HEK293 (cell line): Measurements from ENCODE around the gene CXCL3.

Experiments used
- CTCF ChIA-PET: fragments of 350-600 bp; formaldehyde crosslinking; extraction: SDS; loops from one replicate; lab custom pipeline; 2021; ENCODE audit warnings: antibody characterized with exemption; lab: Yijun Ruan, JAX
- POLR2A ChIA-PET: fragments of 300-600 bp; formaldehyde crosslinking; extraction: SDS; loops from one replicate; lab custom pipeline; 2020; ENCODE audit warnings: antibody characterized with exemption, inconsistent platforms; lab: Yijun Ruan, JAX
- H3K27ac ChIP-seq: fragments of 200-500 bp; sonication (Bioruptor generic); 2 replicates; pipeline ENCODE4 v1.5.1; 2014; ENCODE audit warnings: low read depth, low read length, control low read depth, inconsistent platforms; ENCODE audit errors: extremely low read depth
- H3K36me3 ChIP-seq, 2 experiments: fragments of 200-500 bp in 1 of 2; sonication (Bioruptor generic) in 1 of 2; 1 replicate in 1 of 2; 2 replicates in 1 of 2; pipeline ENCODE4 v1.5.1; 2014 to 2017; ENCODE audit warnings: inconsistent platforms in 2 of 2, low read length in 2 of 2; ENCODE audit not compliant: control insufficient read depth in 2 of 2, insufficient read depth in 1 of 2
- H3K4me1 ChIP-seq: fragments of 200-500 bp; sonication (Bioruptor generic); 2 replicates; pipeline ENCODE4 v1.5.1; 2014; ENCODE audit warnings: mild to moderate bottlenecking, low read length, inconsistent platforms; ENCODE audit not compliant: control insufficient read depth, insufficient read depth
- H3K4me3 ChIP-seq: 2 replicates; pipeline ENCODE4 v1.5.1; 2011; ENCODE audit warnings: low read depth, mild to moderate bottlenecking, control low read depth, low read length, moderate library complexity
- H3K9me3 ChIP-seq: fragments of 200-500 bp; sonication (Bioruptor generic); 2 replicates; pipeline ENCODE4 v1.5.1; 2014; ENCODE audit warnings: low read depth, low read length, inconsistent platforms; ENCODE audit not compliant: control insufficient read depth, insufficient read depth
- BCL11A ChIP-seq: fragments of 450-650 bp; formaldehyde crosslinking; IDR thresholded peaks from 2 replicates; pipeline ENCODE4 v1.5.1; 2016; ENCODE audit warnings: low read depth, missing biosample characterization, missing genetic modification characterization
- EGR2 ChIP-seq: fragments of 450-650 bp; formaldehyde crosslinking; IDR thresholded peaks from 2 replicates; pipeline ENCODE4 v1.5.1; 2016; ENCODE audit warnings: low read depth, missing biosample characterization, missing genetic modification characterization
- HIC1 ChIP-seq: fragments of 450-650 bp; formaldehyde crosslinking; IDR thresholded peaks from 2 replicates; pipeline ENCODE4 v1.5.1; 2016; ENCODE audit warnings: missing biosample characterization, missing genetic modification characterization
- TCF7L2 ChIP-seq: IDR thresholded peaks from 2 replicates; pipeline ENCODE4 v1.6.1; 2011; ENCODE audit warnings: low read depth, mild to moderate bottlenecking, inconsistent platforms, low read length, moderate library complexity, borderline replicate concordance
- TSHZ1 ChIP-seq: fragments of 450-650 bp; formaldehyde crosslinking; IDR thresholded peaks from 2 replicates; pipeline ENCODE4 v1.5.1; 2016; ENCODE audit warnings: missing biosample characterization, missing genetic modification characterization, borderline replicate concordance
- ZBTB44 ChIP-seq: fragments of 450-650 bp; IDR thresholded peaks from 2 replicates; pipeline ENCODE4 v1.5.1; 2018; ENCODE audit warnings: missing biosample characterization, mild to moderate bottlenecking, missing genetic modification characterization
- ZEB2 ChIP-seq: fragments of 450-650 bp; formaldehyde crosslinking; IDR thresholded peaks from 2 replicates; pipeline ENCODE4 v1.5.1; 2016; ENCODE audit warnings: missing biosample characterization, missing genetic modification characterization
- ZFHX2 ChIP-seq: fragments of 450-650 bp; formaldehyde crosslinking; conservative IDR thresholded peaks from 2 replicates; pipeline ENCODE4 v1.5.1; 2016; ENCODE audit warnings: missing biosample characterization, missing genetic modification characterization
- ZNF202 ChIP-seq: fragments of 450-650 bp; formaldehyde crosslinking; IDR thresholded peaks from 2 replicates; pipeline ENCODE4 v1.5.1; 2016; ENCODE audit warnings: missing biosample characterization, missing genetic modification characterization, borderline replicate concordance
- ZNF248 ChIP-seq: fragments of 450-650 bp; formaldehyde crosslinking; IDR thresholded peaks from 2 replicates; pipeline ENCODE4 v1.5.1; 2017; ENCODE audit warnings: missing biosample characterization, missing genetic modification characterization
- ZNF366 ChIP-seq: fragments of 450-650 bp; formaldehyde crosslinking; conservative IDR thresholded peaks from 2 replicates; pipeline ENCODE4 v1.5.1; 2016; ENCODE audit warnings: missing biosample characterization, missing genetic modification characterization
- ZNF571 ChIP-seq: fragments of 450-650 bp; formaldehyde crosslinking; IDR thresholded peaks from 2 replicates; pipeline ENCODE4 v1.5.0; 2017; ENCODE audit warnings: missing biosample characterization, missing genetic modification characterization
- ZNF600 ChIP-seq: fragments of 450-650 bp; formaldehyde crosslinking; IDR thresholded peaks from 2 replicates; pipeline ENCODE4 v1.5.1; 2016; ENCODE audit warnings: missing biosample characterization, missing genetic modification characterization
- ZNF747 ChIP-seq: fragments of 450-650 bp; formaldehyde crosslinking; IDR thresholded peaks from 2 replicates; pipeline ENCODE4 v1.5.1; 2016; ENCODE audit warnings: missing biosample characterization, missing genetic modification characterization
- ZNF76 ChIP-seq: fragments of 450-650 bp; formaldehyde crosslinking; IDR thresholded peaks from 2 replicates; pipeline ENCODE4; 2016; ENCODE audit warnings: low read depth, missing biosample characterization, missing genetic modification characterization, borderline replicate concordance
- TF ChIP-seq, protein P1 (sequence below): fragments of 450-650 bp; formaldehyde crosslinking; IDR thresholded peaks from 2 replicates; pipeline ENCODE4 v1.5.1; 2016; ENCODE audit warnings: missing biosample characterization, missing genetic modification characterization
- TF ChIP-seq, protein P2 (sequence below): fragments of 450-650 bp; formaldehyde crosslinking; IDR thresholded peaks from 2 replicates; pipeline ENCODE4 v1.5.1; 2016; ENCODE audit warnings: missing biosample characterization, missing genetic modification characterization

Gene CXCL3

DNA sequence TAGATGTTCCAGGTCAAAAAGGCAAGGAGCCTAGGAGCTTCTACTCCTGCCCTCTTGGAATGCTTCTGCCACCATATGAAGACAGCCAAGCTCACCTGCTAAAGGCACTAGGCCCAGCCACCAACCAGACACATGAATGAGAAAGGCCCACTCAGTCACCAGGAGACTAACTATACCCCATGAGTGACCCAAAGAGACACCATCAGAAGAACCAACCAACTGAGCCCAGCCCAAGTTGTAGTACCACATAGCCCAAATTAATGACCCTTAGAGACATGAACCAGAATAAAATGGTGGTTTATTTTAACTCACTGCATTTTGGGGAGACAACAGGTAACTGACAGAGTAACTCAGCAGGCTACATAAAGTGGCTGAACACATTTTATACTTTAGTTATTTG is 22.9 kb upstream of the CXCL3 start:
- ChIA-PET POLR2A (no interaction called here), CTCF (interaction anchor here (0.5 kb wide), 1 partner anchor 24 kb away, joined by 3 read pairs; no protein-coding TSS in a partner anchor)
- Histone ChIP-seq H3K9me3 (no peaks in the 10 kb centered on the region), H3K4me3 (no peak overlapping the region), H3K4me1 (no peaks in the 10 kb centered on the region), H3K27ac (no peak overlapping the region), H3K36me3 (no peaks in the 10 kb centered on the region)
- TF ChIP-seq ZNF76 (tag by site-specific recombination) (no peak), ZNF571 (no peak), TCF7L2 (no peak), ZBTB44 (no peak), ZNF248 (tag by site-specific recombination) (no peak), ZNF747 (no peak), ZNF600 (no peak), ZNF202 (tag by site-specific recombination) (no peak)
- TF ChIP-seq, protein P1, sequence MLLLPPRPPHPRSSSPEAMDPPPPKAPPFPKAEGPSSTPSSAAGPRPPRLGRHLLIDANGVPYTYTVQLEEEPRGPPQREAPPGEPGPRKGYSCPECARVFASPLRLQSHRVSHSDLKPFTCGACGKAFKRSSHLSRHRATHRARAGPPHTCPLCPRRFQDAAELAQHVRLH (tag by site-specific recombination): no peak
- TF ChIP-seq, protein P2, sequence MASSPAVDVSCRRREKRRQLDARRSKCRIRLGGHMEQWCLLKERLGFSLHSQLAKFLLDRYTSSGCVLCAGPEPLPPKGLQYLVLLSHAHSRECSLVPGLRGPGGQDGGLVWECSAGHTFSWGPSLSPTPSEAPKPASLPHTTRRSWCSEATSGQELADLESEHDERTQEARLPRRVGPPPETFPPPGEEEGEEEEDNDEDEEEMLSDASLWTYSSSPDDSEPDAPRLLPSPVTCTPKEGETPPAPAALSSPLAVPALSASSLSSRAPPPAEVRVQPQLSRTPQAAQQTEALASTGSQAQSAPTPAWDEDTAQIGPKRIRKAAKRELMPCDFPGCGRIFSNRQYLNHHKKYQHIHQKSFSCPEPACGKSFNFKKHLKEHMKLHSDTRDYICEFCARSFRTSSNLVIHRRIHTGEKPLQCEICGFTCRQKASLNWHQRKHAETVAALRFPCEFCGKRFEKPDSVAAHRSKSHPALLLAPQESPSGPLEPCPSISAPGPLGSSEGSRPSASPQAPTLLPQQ (tag by site-specific recombination): no peak

GRCh38 chr4:74059161-74059829 is 20.8 kb upstream of the CXCL3 start:
- no peaks in the 10 kb centered on the region for H3K36me3 ChIP-seq
- no peak overlapping the region for H3K4me3 ChIP-seq
- H3K9me3 ChIP-seq: no peaks in the 10 kb centered on the region
- ChIA-PET POLR2A (no interaction called here), CTCF (no interaction called here)
- TF ChIP-seq EGR2 (tag by site-specific recombination): peak; percentile 84
- no peak for TF ChIP-seq ZNF571
- TF ChIP-seq ZEB2: no peak
- TF ChIP-seq ZFHX2 (tag by site-specific recombination): peak; percentile 78
- TF ChIP-seq HIC1 (tag by site-specific recombination): no peak
- no peak for TF ChIP-seq BCL11A
- no peaks in the 10 kb centered on the region; the same call in 1 of the 2 replicates for H3K4me1 ChIP-seq
- no peak overlapping the region for H3K27ac ChIP-seq

DNA sequence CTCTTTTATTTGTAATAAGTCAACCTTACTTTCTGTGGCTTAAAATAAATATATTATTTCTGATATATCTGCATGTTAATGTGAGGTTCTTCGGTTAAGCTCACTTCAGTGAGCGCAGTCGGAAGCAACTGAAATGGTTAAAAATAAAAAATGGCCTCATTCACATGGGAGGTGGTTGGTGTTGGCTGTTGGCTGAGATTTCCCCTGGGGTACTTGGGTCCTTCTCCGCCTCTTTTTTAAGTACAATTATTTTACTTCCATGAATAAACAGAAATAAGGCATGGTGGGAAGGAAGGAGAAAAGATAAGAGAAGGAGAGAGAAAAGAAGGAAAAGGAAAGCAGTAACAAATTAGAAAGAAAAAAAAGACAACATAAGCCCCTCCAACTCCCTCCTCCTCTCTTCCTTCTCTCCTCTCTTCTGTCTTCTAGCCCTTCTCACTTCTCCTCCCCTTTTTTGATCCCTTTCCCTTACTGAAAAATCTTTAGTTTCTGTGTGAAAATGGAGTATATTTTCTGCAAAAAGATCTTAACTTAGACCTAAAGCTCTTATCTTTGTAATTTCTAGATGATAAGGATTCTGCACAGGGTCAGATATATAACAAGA is 19.7 kb upstream of the CXCL3 start:
- H3K4me3 ChIP-seq: no peak overlapping the region
- no peaks in the 10 kb centered on the region for H3K9me3 ChIP-seq
- POLR2A ChIA-PET: no interaction called here
- H3K4me1 ChIP-seq: no peaks in the 10 kb centered on the region; the same call in 1 of the 2 replicates
- H3K36me3 ChIP-seq: no peaks in the 10 kb centered on the region
- TF ChIP-seq TSHZ1 (tag by site-specific recombination) (no peak), ZNF366 (tag by site-specific recombination) (0 out of 2 replicates have a peak, but pooled peaks have one; percentile 29)
- TF ChIP-seq, all 188 proteins: peak for 1
- no peak overlapping the region for H3K27ac ChIP-seq
- CTCF ChIA-PET: interaction anchor here (0.9 kb wide), 1 partner anchor 67 kb away, joined by 4 read pairs; no protein-coding TSS in a partner anchor
